LNCAP (cell line): ENCODE measurements around the gene TMEM63C.

ENCODE experiments used
- TF ChIP-seq, protein P1 (sequence below): fragments of 450-650 bp; IDR thresholded peaks from 2 replicates; pipeline ENCODE4 v1.5.1; 2017; ENCODE audit warnings: mild to moderate bottlenecking

The TMEM63C gene, protein sequence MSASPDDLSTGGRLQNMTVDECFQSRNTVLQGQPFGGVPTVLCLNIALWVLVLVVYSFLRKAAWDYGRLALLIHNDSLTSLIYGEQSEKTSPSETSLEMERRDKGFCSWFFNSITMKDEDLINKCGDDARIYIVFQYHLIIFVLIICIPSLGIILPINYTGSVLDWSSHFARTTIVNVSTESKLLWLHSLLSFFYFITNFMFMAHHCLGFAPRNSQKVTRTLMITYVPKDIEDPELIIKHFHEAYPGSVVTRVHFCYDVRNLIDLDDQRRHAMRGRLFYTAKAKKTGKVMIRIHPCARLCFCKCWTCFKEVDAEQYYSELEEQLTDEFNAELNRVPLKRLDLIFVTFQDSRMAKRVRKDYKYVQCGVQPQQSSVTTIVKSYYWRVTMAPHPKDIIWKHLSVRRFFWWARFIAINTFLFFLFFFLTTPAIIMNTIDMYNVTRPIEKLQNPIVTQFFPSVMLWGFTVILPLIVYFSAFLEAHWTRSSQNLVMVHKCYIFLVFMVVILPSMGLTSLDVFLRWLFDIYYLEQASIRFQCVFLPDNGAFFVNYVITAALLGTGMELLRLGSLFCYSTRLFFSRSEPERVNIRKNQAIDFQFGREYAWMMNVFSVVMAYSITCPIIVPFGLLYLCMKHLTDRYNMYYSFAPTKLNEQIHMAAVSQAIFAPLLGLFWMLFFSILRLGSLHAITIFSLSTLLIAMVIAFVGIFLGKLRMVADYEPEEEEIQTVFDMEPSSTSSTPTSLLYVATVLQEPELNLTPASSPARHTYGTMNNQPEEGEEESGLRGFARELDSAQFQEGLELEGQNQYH

DNA sequence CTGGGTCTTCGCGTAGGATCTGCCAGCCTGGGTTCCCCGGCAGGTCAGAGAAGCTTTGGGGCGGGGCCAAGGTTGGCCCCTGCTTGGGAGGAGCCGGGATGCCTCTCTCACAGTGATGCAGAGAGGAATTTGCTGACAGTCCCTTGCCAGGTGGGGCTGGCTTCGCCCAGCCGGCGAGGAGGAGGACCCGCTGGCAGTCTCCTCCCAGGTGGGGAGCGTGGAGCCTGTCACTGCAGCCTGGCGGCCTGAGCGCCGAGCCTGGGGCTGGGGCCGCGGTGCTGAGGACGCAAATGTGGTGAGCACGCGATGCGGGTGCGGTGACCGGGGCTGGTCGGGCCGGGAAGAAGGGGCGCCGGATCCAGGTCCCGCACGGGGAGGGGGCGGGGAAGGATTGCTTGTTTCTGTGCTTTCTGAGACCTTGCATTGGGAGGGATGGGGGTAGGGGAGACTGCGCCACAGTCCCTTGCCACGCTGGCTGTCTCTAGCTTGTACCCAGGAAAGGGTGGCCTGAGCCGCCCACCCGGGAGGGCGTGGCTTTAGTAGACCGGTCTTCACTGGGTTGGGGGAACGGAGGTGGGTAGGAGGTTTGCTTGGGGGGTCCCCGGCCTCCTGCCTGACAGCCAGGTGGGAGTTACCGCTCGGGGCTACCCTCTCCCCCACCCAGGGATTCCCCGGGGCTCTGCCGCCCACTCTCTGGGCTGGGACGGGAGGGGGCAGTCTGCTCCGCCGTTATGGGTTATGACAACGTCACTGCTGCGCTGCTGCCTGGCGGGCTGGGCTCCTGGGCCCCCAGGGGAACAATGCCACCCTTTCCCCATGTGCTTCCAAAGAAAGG lies at the start of gene TMEM63C:
TSS of gene TMEM63C (plus strand) at position 196 of the 835 bp plus-strand sequence. CDS start 37,016 bp downstream, outside the sequence.
- TF ChIP-seq, protein P1, sequence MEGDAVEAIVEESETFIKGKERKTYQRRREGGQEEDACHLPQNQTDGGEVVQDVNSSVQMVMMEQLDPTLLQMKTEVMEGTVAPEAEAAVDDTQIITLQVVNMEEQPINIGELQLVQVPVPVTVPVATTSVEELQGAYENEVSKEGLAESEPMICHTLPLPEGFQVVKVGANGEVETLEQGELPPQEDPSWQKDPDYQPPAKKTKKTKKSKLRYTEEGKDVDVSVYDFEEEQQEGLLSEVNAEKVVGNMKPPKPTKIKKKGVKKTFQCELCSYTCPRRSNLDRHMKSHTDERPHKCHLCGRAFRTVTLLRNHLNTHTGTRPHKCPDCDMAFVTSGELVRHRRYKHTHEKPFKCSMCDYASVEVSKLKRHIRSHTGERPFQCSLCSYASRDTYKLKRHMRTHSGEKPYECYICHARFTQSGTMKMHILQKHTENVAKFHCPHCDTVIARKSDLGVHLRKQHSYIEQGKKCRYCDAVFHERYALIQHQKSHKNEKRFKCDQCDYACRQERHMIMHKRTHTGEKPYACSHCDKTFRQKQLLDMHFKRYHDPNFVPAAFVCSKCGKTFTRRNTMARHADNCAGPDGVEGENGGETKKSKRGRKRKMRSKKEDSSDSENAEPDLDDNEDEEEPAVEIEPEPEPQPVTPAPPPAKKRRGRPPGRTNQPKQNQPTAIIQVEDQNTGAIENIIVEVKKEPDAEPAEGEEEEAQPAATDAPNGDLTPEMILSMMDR: peak; percentile 10; the same call in 1 of the 2 replicates

DNA sequence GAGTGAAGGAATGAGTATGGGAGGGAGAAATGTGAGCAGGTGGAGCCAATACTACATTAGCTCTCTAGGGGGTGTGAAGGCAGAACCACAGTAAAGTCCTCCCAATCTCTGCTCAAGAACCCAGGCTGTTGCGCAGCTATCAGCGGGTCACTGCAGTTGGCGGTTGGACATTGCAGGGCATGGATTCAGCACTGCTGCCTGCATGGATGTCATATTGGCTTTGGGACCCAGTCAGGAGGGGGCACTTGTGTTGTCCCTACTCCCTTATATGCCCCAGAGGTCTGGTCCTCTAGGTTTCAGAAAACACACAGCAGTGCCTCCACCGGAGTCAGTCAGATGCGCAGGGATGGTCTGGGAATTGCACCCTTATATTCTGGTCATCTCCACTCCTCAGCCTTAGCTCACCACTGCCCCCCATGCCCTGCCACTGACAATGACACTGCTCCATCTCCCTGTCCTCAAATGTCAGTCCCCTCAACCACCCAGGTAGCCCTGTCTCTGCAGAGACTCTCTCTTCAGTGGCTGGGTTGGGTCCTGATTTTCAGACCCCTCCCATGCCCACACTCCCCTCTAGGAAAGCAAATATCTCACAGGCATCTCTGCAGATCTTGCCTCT lies 49.6 kb upstream of the TMEM63C start:
- TF ChIP-seq, protein P1: no peak

DNA sequence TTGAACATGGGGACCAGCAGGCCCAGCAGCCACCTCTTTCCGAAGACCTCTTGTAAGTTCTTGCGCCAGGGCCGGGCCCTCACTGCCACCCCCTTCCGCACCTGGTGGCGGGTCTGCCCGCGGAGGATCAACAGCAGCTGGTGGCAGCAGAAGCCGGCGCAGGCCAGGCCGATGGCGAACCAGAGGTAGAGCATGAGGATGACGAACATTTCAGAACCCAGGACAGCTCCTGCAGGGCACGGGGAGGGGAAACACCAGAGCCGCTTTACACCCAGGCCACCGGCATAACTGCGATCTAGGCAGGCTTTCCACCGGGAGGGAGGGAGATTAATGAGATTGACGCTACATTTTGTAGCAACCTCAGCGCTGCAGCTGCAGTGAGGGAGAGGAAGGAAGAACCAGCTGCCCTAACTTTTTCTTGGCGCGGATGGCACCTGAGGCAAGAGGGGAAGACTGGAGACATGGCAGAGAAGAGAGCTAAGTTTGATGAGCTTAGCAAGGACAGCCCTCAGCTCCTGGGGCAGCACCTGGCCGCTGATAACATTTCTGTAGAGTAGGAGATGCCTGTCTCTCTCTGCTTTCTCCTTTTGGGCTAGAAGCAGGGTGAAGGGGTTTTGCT lies 47.8 kb upstream of the TMEM63C start:
- TF ChIP-seq, protein P1: no peak

DNA sequence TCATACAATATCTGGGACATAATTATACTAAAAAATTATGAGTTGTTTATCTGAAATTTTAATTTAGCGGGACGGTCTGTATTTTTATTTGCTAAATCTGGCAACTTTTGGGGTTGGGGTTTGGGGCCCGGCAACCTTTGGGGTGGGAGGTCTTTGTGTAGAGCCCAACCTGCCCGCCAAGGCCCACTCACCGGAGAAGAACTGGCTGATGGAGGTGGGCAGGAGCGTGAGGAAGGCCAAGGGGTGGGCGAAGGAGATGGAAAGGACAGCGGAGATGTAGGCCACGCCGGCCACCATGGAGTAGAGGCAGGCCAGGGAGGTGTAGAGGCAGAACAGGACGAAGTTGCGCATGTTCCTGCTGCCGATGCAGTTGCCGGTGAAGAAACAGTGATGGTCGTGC lies 42.6 kb upstream of the TMEM63C start:
- TF ChIP-seq, protein P1: no peak

DNA sequence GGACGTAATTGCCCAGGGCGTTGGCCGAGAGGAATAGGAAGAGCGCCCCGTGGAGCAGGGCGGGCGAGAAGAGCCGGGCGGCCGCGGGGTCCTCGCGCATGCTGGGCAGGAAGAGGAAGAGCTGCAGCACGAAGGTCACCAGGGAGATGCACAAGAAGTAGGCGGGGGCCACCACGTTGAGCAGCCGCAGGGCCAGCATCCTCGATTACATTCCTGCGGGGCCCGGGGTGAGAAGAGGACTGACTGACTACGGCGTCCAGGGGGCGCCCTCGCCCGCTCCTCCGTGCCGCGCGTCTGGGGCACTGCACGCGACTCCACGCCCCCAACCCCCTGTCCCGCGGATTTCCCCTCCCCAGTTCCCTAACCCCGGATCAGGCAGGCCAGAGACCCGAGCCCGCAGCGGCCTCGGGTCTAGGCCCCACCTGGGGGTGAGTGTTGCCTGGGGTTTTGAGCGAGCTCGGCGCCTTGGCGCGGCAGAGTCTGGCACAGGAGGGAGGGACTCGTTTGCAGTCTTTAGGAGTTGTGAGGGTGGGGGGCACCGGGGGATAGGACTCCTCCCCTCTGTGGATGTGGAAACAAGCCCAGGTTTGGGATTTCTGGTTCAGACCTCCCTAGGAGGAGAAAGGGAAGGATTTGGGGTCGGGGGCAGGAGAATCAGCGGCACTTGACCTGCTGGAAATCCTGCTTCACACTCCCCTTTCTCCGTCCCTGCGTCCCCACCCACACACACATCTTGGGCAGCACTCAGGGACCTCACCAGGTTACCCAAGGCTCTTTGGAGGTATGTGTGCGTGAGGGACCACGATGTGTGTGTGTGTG lies 41.8 kb upstream of the TMEM63C start:
- TF ChIP-seq, protein P1: peak; percentile 81

DNA sequence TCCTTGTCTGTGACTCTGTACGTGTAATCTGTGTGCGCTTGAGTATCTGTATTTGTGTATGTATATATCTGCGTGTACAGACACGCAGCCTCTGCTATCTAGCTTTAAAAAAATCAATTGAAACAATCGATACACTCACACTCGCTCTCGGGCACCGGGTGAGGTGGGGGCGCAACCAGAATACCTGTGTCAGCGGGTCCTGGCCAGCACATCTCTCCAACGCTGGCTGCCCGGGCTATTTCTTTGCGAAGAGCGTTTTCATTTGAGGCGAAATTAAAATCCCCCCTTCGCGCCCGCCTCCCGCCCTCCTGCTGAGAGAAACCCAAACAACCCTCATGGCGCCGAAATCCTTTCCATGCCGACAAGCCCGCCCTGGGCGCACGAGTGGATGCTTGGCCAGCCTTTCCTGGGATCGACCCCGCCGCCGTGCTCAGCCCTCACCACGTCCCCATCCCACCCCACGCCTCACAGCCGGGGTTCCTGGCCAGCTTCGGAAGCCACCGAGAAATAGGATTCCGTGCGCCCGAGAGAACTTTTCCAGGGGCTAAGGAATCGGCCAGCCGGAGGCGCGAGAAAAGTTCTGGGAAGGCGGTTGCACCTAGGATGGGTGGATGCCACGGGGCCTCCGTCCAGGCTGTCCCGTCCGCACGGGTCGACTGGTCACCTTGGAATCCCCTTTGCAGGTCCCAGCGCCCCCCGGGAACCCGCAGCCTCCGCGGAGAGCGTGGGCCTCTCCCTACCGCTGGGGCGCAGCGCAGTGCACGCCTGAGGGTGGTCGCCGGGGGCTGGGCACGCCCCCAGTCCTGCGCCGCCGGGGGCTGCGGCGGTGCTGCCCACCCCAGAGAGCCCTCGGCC lies 41.0 kb upstream of the TMEM63C start:
- TF ChIP-seq, protein P1: no peak
